Endothelial cell of umbilical vein (primary cell): ENCODE measurements around the gene PCDHGB4.

Source experiments
- EZH2 ChIP-seq: IDR thresholded peaks from 2 replicates; pipeline ENCODE4 v1.6.1; 2012; ENCODE audit warnings: borderline replicate concordance, low read depth, mild to moderate bottlenecking, moderate library complexity, low read length, inconsistent platforms; ENCODE audit not compliant: severe bottlenecking
- GATA2 ChIP-seq: IDR thresholded peaks from 2 replicates; pipeline ENCODE4 v1.7.0; 2011; ENCODE audit warnings: low read depth, mild to moderate bottlenecking, moderate library complexity, mixed read lengths, low read length; ENCODE audit not compliant: insufficient read length, insufficient read depth
- MYC ChIP-seq: IDR thresholded peaks from one replicate; pipeline ENCODE4 v1.6.1; 2011; ENCODE audit warnings: mild to moderate bottlenecking, low read depth, low read length
- POLR2A ChIP-seq: IDR thresholded peaks from 2 replicates; pipeline ENCODE4 v1.6.1; 2012; ENCODE audit warnings: low read depth, mild to moderate bottlenecking, control low read depth, low read length
- POLR2AphosphoS5 ChIP-seq: IDR thresholded peaks from 2 replicates; pipeline ENCODE4 v1.6.1; 2012; ENCODE audit warnings: low read depth, mild to moderate bottlenecking, control low read depth, low read length, moderate library complexity; ENCODE audit not compliant: insufficient read depth
- TF ChIP-seq, protein P1 (sequence below), 2 donors: IDR thresholded peaks; 1 replicate in 1 of 2; 2 replicates in 1 of 2; pipeline ENCODE4 v1.5.1; 2011; ENCODE audit warnings: low read length in 2 of 2, mild to moderate bottlenecking in 2 of 2, moderate library complexity in 2 of 2, control low read depth in 1 of 2, inconsistent platforms in 1 of 2, low read depth in 1 of 2; ENCODE audit not compliant: insufficient read depth in 1 of 2; ENCODE audit errors: extremely low read depth in 1 of 2

DNA sequence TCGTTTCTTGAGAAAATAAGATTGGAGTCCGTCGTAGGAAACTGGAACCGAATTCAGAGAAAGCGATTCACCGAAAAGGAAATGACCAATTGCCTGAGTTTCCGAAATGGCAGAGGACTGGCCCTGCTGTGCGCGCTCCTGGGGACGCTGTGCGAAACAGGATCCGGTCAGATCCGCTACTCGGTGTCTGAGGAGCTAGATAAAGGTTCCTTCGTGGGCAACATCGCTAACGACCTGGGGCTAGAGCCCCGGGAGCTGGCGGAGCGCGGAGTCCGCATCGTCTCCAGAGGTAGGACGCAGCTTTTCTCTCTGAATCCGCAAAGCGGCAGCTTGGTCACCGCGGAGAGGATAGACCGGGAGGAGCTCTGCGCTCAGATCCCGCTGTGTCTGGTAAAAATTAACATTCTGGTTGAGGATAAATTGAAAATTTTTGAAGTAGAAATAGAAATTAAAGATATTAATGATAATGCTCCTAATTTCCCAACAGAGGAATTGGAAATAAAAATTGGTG is 43.5 kb upstream of the PCDHGB4 start:
- TF ChIP-seq GATA2 (no peak), POLR2A (no peak), EZH2 (no peak), POLR2AphosphoS5 (no peak), MYC (no peak)
- TF ChIP-seq, protein P1, sequence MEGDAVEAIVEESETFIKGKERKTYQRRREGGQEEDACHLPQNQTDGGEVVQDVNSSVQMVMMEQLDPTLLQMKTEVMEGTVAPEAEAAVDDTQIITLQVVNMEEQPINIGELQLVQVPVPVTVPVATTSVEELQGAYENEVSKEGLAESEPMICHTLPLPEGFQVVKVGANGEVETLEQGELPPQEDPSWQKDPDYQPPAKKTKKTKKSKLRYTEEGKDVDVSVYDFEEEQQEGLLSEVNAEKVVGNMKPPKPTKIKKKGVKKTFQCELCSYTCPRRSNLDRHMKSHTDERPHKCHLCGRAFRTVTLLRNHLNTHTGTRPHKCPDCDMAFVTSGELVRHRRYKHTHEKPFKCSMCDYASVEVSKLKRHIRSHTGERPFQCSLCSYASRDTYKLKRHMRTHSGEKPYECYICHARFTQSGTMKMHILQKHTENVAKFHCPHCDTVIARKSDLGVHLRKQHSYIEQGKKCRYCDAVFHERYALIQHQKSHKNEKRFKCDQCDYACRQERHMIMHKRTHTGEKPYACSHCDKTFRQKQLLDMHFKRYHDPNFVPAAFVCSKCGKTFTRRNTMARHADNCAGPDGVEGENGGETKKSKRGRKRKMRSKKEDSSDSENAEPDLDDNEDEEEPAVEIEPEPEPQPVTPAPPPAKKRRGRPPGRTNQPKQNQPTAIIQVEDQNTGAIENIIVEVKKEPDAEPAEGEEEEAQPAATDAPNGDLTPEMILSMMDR (IDR thresholded peaks at IDR 0.05; ENCODE audit: extremely low read depth in 1 of 2, insufficient read depth in 1 of 2, low read depth in 1 of 2, low read length in 2 of 2): no peak
